Left cardiac atrium (tissue), 4 donors: ENCODE results near the gene RBFA. TPM values are rescaled to one million over a fixed set of nuclear protein-coding genes. Genes with fewer than 3 reads are reported as not detected.

Experiments used
- ATAC-seq, 2 donors: fragments of 200-7000 bp; cut with Tn5 transposase; one replicate each; pipeline ENCODE4 v1.9.1; 2020; ENCODE audit warnings: mild to moderate bottlenecking in 2 of 2, moderate library complexity in 2 of 2
- DNase-seq: peaks from one replicate; pipeline ENCODE4 v3.0.0-alpha.2; 2020
- intact Hi-C, 2 donors: fragments of 100-400 bp; cut with DNase I; formaldehyde crosslinking; loops; one replicate each; pipeline versions ENCODE4 v1.14.1 to v1.15.1; 2022 to 2023
- total RNA-seq, 2 donors: library from RNA; stranded (reverse); fragmentation: NEBNext Ultra II Directional; extraction: Animal tissue kit (Norgen Biotek cat#: 25700); gene quantifications; one replicate each; pipeline ENCODE4 v1.2.1, GENCODE V29; 2021
- donor health status: DM: no; HTN: yes; CAD: no.
- donor health status: DM: no; HTN: yes; CAD: no; lungs with severe emphysema.
- donor health status: DM: yes; HTN: yes; CAD: no.
- donor health status: Dilated cardiomyopathy.

The RBFA gene
- total RNA-seq, 2 donors from 2014 or later, result 14.3 to 16.1 TPM

GRCh38 chr18:80059945-80060344 is 25.7 kb downstream of the RBFA start:
- intact Hi-C loops, result no loop called here
- DNase-seq (no peak), ATAC-seq (no peak)

DNA sequence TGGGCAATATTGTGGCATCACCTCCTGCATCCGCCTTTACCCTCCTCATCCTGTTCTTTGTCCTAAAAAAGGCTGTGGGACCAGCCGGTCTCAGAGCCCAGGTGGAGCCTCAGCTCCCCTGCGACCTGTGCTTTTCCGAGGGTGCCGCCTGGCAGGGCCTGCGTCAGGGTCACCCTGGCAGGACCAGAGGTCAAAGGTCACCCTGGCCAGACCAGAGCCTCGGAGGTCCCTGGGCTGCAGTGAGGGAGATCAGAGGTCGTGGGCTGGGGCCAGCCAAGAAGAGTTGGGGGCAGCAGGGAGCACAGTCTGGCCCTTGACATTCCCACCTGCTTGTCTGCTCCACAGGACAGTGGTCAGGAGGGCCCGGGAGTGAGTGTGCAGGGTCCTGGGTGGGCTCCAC is 31.5 kb downstream of the RBFA start:
- intact Hi-C loops, result no loop called here
- ATAC-seq (no peak), DNase-seq (no peak)

DNA sequence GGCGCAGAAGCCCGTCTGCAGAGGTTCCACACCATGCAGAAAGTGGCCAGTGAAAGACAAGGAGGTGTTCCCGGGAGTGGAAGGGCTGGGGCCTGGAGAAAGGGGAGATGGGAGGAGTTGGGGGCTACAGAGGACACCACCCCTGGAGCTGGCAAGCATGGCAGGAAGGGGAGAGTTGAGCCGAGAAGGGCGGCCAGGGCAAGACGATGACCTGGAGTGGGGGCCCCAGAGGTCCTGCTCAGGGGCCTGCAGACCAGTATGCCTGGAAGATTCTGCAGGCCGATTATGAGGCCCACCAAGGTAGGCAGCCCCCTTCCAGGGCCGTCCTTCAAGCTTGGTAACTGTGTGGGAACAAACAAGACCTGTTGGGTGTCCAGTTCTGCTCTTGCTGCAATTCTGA is 33.1 kb downstream of the RBFA start:
- no peak for DNase-seq
- no peak for ATAC-seq
- intact Hi-C loops, result no loop called here

GRCh38 chr18:80067897-80068296 is 33.7 kb downstream of the RBFA start:
- no peak for DNase-seq
- intact Hi-C loops, result no loop called here

DNA sequence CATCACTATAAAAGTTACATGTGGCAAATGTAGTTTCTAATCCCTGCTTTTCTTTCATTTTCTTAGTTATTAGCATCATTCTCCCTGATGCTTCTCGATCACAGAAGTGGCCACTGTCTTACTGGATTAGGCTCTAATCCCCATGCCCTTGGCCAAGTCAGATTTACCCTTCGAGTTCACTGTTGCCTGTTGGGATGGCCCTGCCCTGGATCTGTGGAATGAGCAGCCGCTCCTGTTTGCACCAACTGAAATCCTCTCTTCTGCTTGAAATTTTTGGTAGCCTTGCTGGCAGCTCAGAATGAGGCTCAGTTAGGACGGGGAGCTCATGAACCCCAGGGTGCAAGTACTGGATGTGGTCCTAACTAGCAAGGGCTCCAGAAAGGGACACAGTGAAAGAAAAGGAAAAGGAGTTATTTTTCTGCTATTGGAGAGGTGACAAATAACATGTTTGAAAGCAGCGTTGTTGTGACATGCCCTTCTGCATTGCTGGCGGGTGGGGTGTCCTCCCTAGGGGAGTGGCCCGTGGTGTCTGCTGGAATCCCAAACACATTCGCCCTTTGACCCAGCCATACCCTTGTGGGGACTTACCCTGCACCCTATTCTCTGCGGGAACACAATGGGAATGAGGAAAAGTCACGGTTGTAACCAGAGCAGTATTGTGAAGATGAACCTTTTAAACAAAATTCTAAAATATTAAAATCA is 34.5 kb downstream of the RBFA start:
- intact Hi-C loops, result no loop called here
- DNase-seq (no peak), ATAC-seq (no peak)

More at GRCh38 chr18:80067897-80068296, 33.7 kb downstream of the RBFA start:
- no peak for ATAC-seq

DNA sequence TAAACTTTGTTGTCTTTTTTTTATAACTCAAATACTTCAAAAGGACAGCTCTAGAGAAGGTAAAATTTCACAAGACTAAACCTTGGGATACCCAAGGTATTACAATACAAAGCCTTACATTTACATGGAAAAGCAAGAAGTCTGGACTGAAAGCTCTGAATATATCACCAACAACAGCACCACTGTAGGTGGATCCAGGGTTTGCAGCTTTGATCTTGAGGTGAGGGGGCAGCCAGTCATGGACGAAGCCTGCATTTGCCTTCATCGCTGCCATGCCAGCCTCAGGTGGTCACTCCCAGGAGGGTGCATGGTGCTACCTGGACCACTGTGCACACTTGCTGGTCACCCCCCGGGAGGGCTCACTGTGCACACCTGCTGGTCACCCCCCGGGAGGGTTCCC is 36.6 kb downstream of the RBFA start:
- intact Hi-C loops, result no loop called here
- no peak for DNase-seq
- no peak for ATAC-seq

GRCh38 chr18:80074183-80074582 is 39.9 kb downstream of the RBFA start:
- intact Hi-C loops, result no loop called here
- DNase-seq, result no peak
- no peak for ATAC-seq

GRCh38 chr18:80074697-80075096 is 40.5 kb downstream of the RBFA start:
- no peak for ATAC-seq
- intact Hi-C loops, result no loop called here
- no peak for DNase-seq

- DNase-seq (no peak), ATAC-seq (no peak)
- intact Hi-C loops, result no loop called here
Measured at GRCh38 chr18:80075940-80076339, 41.7 kb downstream of the RBFA start.

GRCh38 chr18:80076379-80076778 is 42.1 kb downstream of the RBFA start:
- ATAC-seq, result no peak
- intact Hi-C loops, result no loop called here
- DNase-seq, result no peak

DNA sequence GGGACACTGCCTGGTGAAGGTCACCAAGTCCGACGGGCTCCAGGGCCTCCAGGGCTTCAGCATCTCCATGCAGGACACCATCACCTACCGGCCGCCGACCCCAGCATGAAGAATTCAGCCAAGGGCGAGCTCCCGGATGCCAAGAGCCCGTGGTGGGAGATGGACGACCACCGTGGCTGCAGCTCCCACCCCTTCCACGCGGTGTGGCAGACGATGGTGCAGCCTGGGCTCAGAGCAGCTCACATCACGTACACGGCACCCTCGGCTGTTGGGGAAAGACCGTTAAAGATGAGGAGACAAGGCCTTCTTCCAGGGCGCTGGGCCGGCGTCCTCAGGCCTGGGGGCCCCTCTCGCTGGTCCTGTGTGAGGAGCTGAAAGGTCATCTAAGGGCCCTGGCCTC is 43.6 kb downstream of the RBFA start:
- intact Hi-C loops, result no loop called here
- DNase-seq (no peak), ATAC-seq (no peak)

Other genes with a start within 250 kb of the RBFA start
- under 1 TPM in 1 of 2 donors, not detected in 1; 0.15 TPM for gene KCNG2, start 236.5 kb upstream of the RBFA start, total RNA-seq
- gene SLC66A2, start 82.8 kb upstream of the RBFA start, total RNA-seq, result 10 to 100 TPM; 31.5 to 31.9 TPM
- gene HSBP1L1, start 69.8 kb upstream of the RBFA start, total RNA-seq, result 1 to 10 TPM; 9.4 TPM
- 100 to 1,000 TPM in 1 of 2 donors, 10 to 100 TPM in 1; 92.0 to 114 TPM for gene TXNL4A, start 45.9 kb upstream of the RBFA start, total RNA-seq
- 10 to 100 TPM; 10.0 to 13.7 TPM for gene ADNP2, start 74.8 kb downstream of the RBFA start, total RNA-seq
- gene PARD6G, start 213.1 kb downstream of the RBFA start, total RNA-seq, result 1 to 10 TPM; 3.9 to 4.1 TPM